Trophoblast cell (in vitro differentiated cells and primary cell): ENCODE measurements around the gene STPG4.

Experiments
- DNase-seq, 2 donors: peaks; one replicate each; pipeline ENCODE4 v3.0.0-alpha.2; 2016
- H2AFZ ChIP-seq: 2 replicates; pipeline ENCODE4 v1.6.1; 2013; ENCODE audit warnings: low read length, moderate library complexity, mild to moderate bottlenecking; ENCODE audit not compliant: insufficient read depth, poor library complexity
- H2AK5ac ChIP-seq: 2 replicates; pipeline ENCODE4 v1.6.1; 2013; ENCODE audit warnings: mild to moderate bottlenecking, low read length
- H2BK120ac ChIP-seq: 2 replicates; pipeline ENCODE4 v1.6.1; 2013; ENCODE audit warnings: low read length, mild to moderate bottlenecking, moderate library complexity; ENCODE audit not compliant: insufficient read depth, poor library complexity
- H2BK12ac ChIP-seq: 2 replicates; pipeline ENCODE4 v1.6.1; 2013; ENCODE audit warnings: mild to moderate bottlenecking, low read length, moderate library complexity
- H2BK5ac ChIP-seq: 2 replicates; pipeline ENCODE4 v1.6.1; 2013; ENCODE audit warnings: low read length, low read depth, moderate library complexity, mild to moderate bottlenecking; ENCODE audit not compliant: poor library complexity
- H3K14ac ChIP-seq: 2 replicates; pipeline ENCODE4 v1.6.1; 2013; ENCODE audit warnings: mild to moderate bottlenecking, low read length
- H3K18ac ChIP-seq: 2 replicates; pipeline ENCODE4 v1.6.1; 2013; ENCODE audit warnings: mild to moderate bottlenecking, low read length
- H3K23ac ChIP-seq: 2 replicates; pipeline ENCODE4 v1.6.1; 2013; ENCODE audit warnings: low read length
- H3K27ac ChIP-seq: 2 replicates; pipeline ENCODE4 v1.5.1; 2013; ENCODE audit warnings: low read depth, mild to moderate bottlenecking, inconsistent platforms, low read length, moderate library complexity
- H3K27me3 ChIP-seq: 2 replicates; pipeline ENCODE4 v1.6.1; 2013; ENCODE audit warnings: inconsistent platforms, mild to moderate bottlenecking, low read length, moderate library complexity; ENCODE audit not compliant: insufficient read depth
- H3K36me3 ChIP-seq, 2 experiments: 1 replicate in 1 of 2; 2 replicates in 1 of 2; pipeline ENCODE4 v1.6.1; 2013; ENCODE audit warnings: low read length in 2 of 2, mild to moderate bottlenecking in 2 of 2, moderate library complexity in 1 of 2; ENCODE audit not compliant: insufficient read depth in 2 of 2, control insufficient read depth in 1 of 2
- H3K4ac ChIP-seq: 2 replicates; pipeline ENCODE4 v1.6.1; 2013; ENCODE audit warnings: low read depth, mild to moderate bottlenecking, low read length, moderate library complexity
- H3K4me1 ChIP-seq, 2 experiments: 1 replicate in 1 of 2; 2 replicates in 1 of 2; pipeline ENCODE4 v1.6.1; 2013; ENCODE audit warnings: low read length in 2 of 2, mild to moderate bottlenecking in 2 of 2, moderate library complexity in 1 of 2; ENCODE audit not compliant: insufficient read depth in 2 of 2, control insufficient read depth in 1 of 2
- H3K4me2 ChIP-seq: 2 replicates; pipeline ENCODE4 v1.6.1; 2013; ENCODE audit warnings: inconsistent platforms, mild to moderate bottlenecking, low read length, moderate library complexity
- H3K4me3 ChIP-seq: 2 replicates; pipeline ENCODE4 v1.5.1; 2013; ENCODE audit warnings: mild to moderate bottlenecking, low read depth, low read length, inconsistent platforms
- H3K79me1 ChIP-seq: one replicate; pipeline ENCODE4 v1.6.1; 2013; ENCODE audit warnings: low read length
- H3K79me2 ChIP-seq: 2 replicates; pipeline ENCODE4 v1.6.1; 2013; ENCODE audit warnings: low read length, mild to moderate bottlenecking; ENCODE audit not compliant: control insufficient read depth, insufficient read depth, poor library complexity
- H3K9ac ChIP-seq: 2 replicates; pipeline ENCODE4 v1.6.1; 2013; ENCODE audit warnings: mild to moderate bottlenecking, low read length
- H3K9me3 ChIP-seq: 2 replicates; pipeline ENCODE4 v1.6.1; 2013; ENCODE audit warnings: low read depth, mild to moderate bottlenecking, control low read depth, inconsistent platforms, low read length; ENCODE audit not compliant: insufficient read depth
- H4K12ac ChIP-seq: 2 replicates; pipeline ENCODE4 v1.6.1; 2013; ENCODE audit warnings: low read depth, mild to moderate bottlenecking, low read length, moderate library complexity
- H4K8ac ChIP-seq: 2 replicates; pipeline ENCODE4 v1.6.1; 2013; ENCODE audit warnings: low read depth, mild to moderate bottlenecking, low read length, moderate library complexity
- H4K91ac ChIP-seq: one replicate; pipeline ENCODE4 v1.6.1; 2013; ENCODE audit warnings: low read depth, mild to moderate bottlenecking, low read length, moderate library complexity
- WGBS: extraction: QIAGEN DNeasy Blood & Tissue Kit; methylation state at CpG from one replicate; pipeline ENCODE4 v1.1.7; 2013; ENCODE audit warnings: missing lambda C conversion rate; ENCODE audit not compliant: insufficient read length, insufficient coverage; ENCODE audit errors: extremely low coverage; 5-methylcytosine and 5-hydroxymethylcytosine counted together

STPG4 gene

DNA sequence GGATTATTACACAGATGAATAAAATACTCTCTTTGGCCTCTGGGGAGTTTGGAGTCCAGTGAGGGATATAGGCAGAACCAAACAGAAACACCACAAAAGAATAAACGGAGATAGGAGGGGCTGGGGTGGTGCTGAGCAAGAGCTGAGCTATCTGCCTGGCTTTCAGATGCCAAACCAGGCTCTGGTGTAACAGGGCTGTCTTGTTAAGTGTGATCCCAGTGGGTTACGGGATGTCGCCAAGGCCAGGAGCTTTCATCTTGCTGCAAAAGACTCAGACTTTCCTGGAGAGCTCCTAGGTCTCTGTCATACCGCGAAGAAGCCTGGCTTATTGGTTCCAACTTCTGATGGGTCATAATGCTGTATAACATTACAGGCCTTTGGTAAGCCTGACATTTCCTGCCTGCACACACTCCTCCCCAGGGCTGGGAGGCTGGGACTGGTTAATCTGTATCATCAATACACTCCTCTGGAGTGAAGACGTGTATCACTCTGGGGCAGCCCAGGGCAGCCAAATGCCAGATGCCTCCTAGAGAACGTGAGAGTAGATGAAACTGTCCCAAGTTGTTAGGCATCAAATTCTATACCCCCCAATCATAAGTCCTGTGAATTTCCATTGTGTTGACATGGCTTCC lies 60.5 kb downstream of the STPG4 start:
- WGBS: no CpG with 5 or more reads among the region's 7 CpGs
- Histone ChIP-seq H4K91ac (no peak overlapping the region), H4K8ac (no peak overlapping the region)

DNA sequence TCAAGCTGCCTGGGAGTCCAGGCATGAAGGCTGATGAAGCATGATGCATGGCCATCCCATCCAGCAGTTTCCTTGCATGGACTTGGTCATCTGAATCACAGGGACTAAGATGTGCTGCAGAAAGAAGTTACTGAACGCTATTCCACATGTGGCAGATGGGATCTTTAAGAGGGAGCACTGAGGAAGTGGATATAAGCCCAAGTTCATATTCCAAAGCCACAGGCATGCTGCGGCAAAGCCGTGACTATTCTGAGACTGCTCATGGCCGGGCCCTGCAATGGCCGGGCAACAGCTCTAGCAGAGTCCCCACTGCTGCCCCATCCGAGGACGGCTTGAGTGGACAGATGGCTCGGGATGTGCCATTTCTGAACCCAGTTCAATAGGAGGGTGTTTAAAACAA lies 61.5 kb downstream of the STPG4 start:
- H3K23ac ChIP-seq: no peak overlapping the region
- H2AFZ ChIP-seq: no peak overlapping the region
- no peak overlapping the region for H3K27ac ChIP-seq
- peaks cover 1% of the 10 kb centered on the region for H3K79me2 ChIP-seq
- H2BK120ac ChIP-seq: no peak overlapping the region
- WGBS: no CpG with 5 or more reads among the region's 8 CpGs
- no peak overlapping the region for H3K4me2 ChIP-seq
- H2BK5ac ChIP-seq: no peak overlapping the region
- no peaks in the 10 kb centered on the region for H3K27me3 ChIP-seq
- H3K4me3 ChIP-seq: no peak overlapping the region
- H3K14ac ChIP-seq: no peak overlapping the region
- H2BK12ac ChIP-seq: no peak overlapping the region
- peaks cover 7% of the 10 kb centered on the region in 2 experiments for H3K4me1 ChIP-seq
- H4K12ac ChIP-seq: no peak overlapping the region
- H4K8ac ChIP-seq: no peak overlapping the region
- peaks cover 7% of the 10 kb centered on the region for H3K79me1 ChIP-seq
- DNase-seq: no peak
- no peak overlapping the region for H4K91ac ChIP-seq
- H3K36me3 ChIP-seq: no peaks in the 10 kb centered on the region
- H3K9me3 ChIP-seq: no peaks in the 10 kb centered on the region
- no peak overlapping the region for H3K4ac ChIP-seq
- H3K18ac ChIP-seq: no peak overlapping the region
- H3K9ac ChIP-seq: no peak overlapping the region
- no peak overlapping the region for H2AK5ac ChIP-seq

More for the DNA sequence above, 60.5 kb downstream of the STPG4 start:
- H2BK5ac ChIP-seq: no peak overlapping the region
- no peak overlapping the region for H3K4me3 ChIP-seq
- no peak overlapping the region for H3K9ac ChIP-seq
- H4K12ac ChIP-seq: no peak overlapping the region
- H3K4me2 ChIP-seq: no peak overlapping the region
- no peak overlapping the region for H3K4ac ChIP-seq
- DNase-seq: no peak
- H2BK120ac ChIP-seq: no peak overlapping the region
- H3K27me3 ChIP-seq: no peaks in the 10 kb centered on the region
- H3K27ac ChIP-seq: no peak overlapping the region
- no peaks in the 10 kb centered on the region for H3K9me3 ChIP-seq
- no peak overlapping the region for H3K23ac ChIP-seq
- no peaks in the 10 kb centered on the region for H3K4me1 ChIP-seq
- H2AK5ac ChIP-seq: no peak overlapping the region
- no peak overlapping the region for H2BK12ac ChIP-seq
- no peaks in the 10 kb centered on the region for H3K36me3 ChIP-seq
- H3K18ac ChIP-seq: no peak overlapping the region
- no peaks in the 10 kb centered on the region for H3K79me2 ChIP-seq
- no peak overlapping the region for H2AFZ ChIP-seq
- no peaks in the 10 kb centered on the region for H3K79me1 ChIP-seq
- no peak overlapping the region for H3K14ac ChIP-seq

- Histone ChIP-seq H3K18ac (no peak overlapping the region), H4K8ac (no peak overlapping the region), H3K27ac (no peak overlapping the region), H2AFZ (no peak overlapping the region), H2BK120ac (no peak overlapping the region), H3K4me3 (no peak overlapping the region), H3K9me3 (no peaks in the 10 kb centered on the region), H4K91ac (no peak overlapping the region), H2BK5ac (no peak overlapping the region), H3K14ac (no peak overlapping the region), H3K4me1 (peaks cover 10 to 11% of the 10 kb centered on the region in 2 experiments), H3K9ac (no peak overlapping the region), H3K4me2 (no peak overlapping the region), H3K79me2 (peaks cover 1% of the 10 kb centered on the region), H2BK12ac (no peak overlapping the region), H3K36me3 (no peaks in the 10 kb centered on the region), H3K79me1 (peaks cover 13% of the 10 kb centered on the region), H3K23ac (no peak overlapping the region), H3K4ac (no peak overlapping the region), H4K12ac (no peak overlapping the region), H2AK5ac (no peak overlapping the region), H3K27me3 (no peaks in the 10 kb centered on the region)
- DNase-seq: no peak
- WGBS: no CpG with 5 or more reads among the region's 5 CpGs
Observed at GRCh38 chr2:47092465-47092864, 62.6 kb downstream of the STPG4 start.

DNA sequence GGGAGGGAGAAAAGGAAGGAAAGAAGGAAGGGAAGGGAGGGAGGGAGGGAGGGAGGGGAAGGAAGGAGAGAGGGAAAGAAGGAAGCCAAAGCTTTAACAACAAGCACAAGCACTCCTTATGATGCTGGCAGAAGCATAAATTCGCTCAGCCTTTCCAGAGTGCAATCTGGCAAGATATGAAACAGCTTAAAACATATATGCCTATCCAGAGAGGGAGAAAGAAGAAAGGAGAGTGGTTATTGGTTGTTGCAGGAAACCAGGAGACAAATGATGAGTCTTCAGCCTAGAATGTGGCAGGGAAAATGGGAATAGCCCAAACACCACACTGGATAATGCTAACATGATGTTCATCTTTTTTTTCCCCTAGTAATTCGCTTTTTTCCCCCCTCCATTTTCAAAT lies 64.0 kb downstream of the STPG4 start:
- WGBS: no CpG with 5 or more reads among the region's 2 CpGs
- peaks cover 21 to 22% of the 10 kb centered on the region in 2 experiments for H3K4me1 ChIP-seq
- H4K8ac ChIP-seq: no peak overlapping the region
- H2AK5ac ChIP-seq: no peak overlapping the region
- no peak overlapping the region for H3K9ac ChIP-seq
- H3K79me1 ChIP-seq: peaks cover 21% of the 10 kb centered on the region
- no peak overlapping the region for H3K27ac ChIP-seq
- H3K18ac ChIP-seq: no peak overlapping the region
- no peak overlapping the region for H3K4me2 ChIP-seq
- DNase-seq: no peak
- H3K14ac ChIP-seq: no peak overlapping the region
- H3K79me2 ChIP-seq: peaks cover 5% of the 10 kb centered on the region
- no peak overlapping the region for H2BK12ac ChIP-seq
- no peaks in the 10 kb centered on the region for H3K36me3 ChIP-seq
- H3K4ac ChIP-seq: no peak overlapping the region
- no peak overlapping the region for H2BK5ac ChIP-seq
- no peak overlapping the region for H4K91ac ChIP-seq
- no peaks in the 10 kb centered on the region for H3K27me3 ChIP-seq
- no peak overlapping the region for H2BK120ac ChIP-seq
- no peak overlapping the region for H3K23ac ChIP-seq
- H2AFZ ChIP-seq: no peak overlapping the region
- no peak overlapping the region for H3K4me3 ChIP-seq
- H3K9me3 ChIP-seq: no peaks in the 10 kb centered on the region
- no peak overlapping the region for H4K12ac ChIP-seq
